Neural cell (in vitro differentiated cells): ENCODE data around the gene UQCR11. TPM values are rescaled to one million over a fixed set of nuclear protein-coding genes. Genes with fewer than 3 reads are reported as not detected.

Experiments
- H2AFZ ChIP-seq: fragments of 200-600, 300-800 bp; sonication (generic), shearing (Covaris generic); 2 replicates; pipeline ENCODE4 v1.6.0; 2014; ENCODE audit warnings: low read depth, mild to moderate bottlenecking, antibody characterized with exemption, low read length, moderate library complexity
- H3F3A ChIP-seq: fragments of 200-600 bp; shearing (Covaris generic); 2 replicates; pipeline ENCODE4 v1.6.1; 2016; ENCODE audit warnings: mild to moderate bottlenecking, moderate library complexity, mixed read lengths, antibody characterized with exemption, low read length; ENCODE audit not compliant: insufficient read depth, poor library complexity, severe bottlenecking
- H3K27ac ChIP-seq: fragments of 200-600, 300-800 bp; sonication (generic), shearing (Covaris generic); 2 replicates; pipeline ENCODE4 v1.5.1; 2014; ENCODE audit warnings: mild to moderate bottlenecking, low read length, moderate library complexity
- H3K27me3 ChIP-seq: fragments of 300-800, 200-600 bp; sonication (generic), shearing (Covaris generic); 2 replicates; pipeline ENCODE4 v1.6.0; 2014; ENCODE audit warnings: mild to moderate bottlenecking, low read depth, low read length, moderate library complexity; ENCODE audit not compliant: insufficient read depth
- H3K36me3 ChIP-seq: fragments of 300-800, 200-600 bp; sonication (generic), shearing (Covaris generic); 2 replicates; pipeline ENCODE4 v1.5.1; 2014; ENCODE audit warnings: mild to moderate bottlenecking, antibody characterized with exemption, low read length, moderate library complexity; ENCODE audit not compliant: insufficient read depth
- H3K4me2 ChIP-seq: fragments of 300-800, 200-600 bp; sonication (generic), shearing (Covaris generic); 2 replicates; pipeline ENCODE4 v1.6.0; 2014; ENCODE audit warnings: mild to moderate bottlenecking, low read length
- H3K4me3 ChIP-seq: fragments of 300-800, 200-600 bp; sonication (generic), shearing (Covaris generic); 2 replicates; pipeline ENCODE4 v1.5.1; 2014; ENCODE audit warnings: mild to moderate bottlenecking, low read length, moderate library complexity
- H3K79me2 ChIP-seq: fragments of 200-600 bp; shearing (Covaris generic); replicated peaks from 2 replicates; pipeline ENCODE4 v1.6.0; 2014; ENCODE audit warnings: mild to moderate bottlenecking, low read length, moderate library complexity; ENCODE audit not compliant: insufficient read depth
- H3K9ac ChIP-seq: fragments of 300-800, 200-600 bp; sonication (generic), shearing (Covaris generic); 2 replicates; pipeline ENCODE4 v1.6.1; 2016; ENCODE audit warnings: mild to moderate bottlenecking, low read length, mixed read lengths
- H3K9me2 ChIP-seq: fragments of 200-600 bp; shearing (Covaris generic); 2 replicates; pipeline ENCODE4 v1.6.1; 2016; ENCODE audit warnings: mild to moderate bottlenecking, low read length, mixed read lengths; ENCODE audit not compliant: insufficient read depth
- H3K9me3 ChIP-seq: fragments of 200-600, 300-800 bp; sonication (generic), shearing (Covaris generic); 2 replicates; pipeline ENCODE4 v1.6.1; 2016; ENCODE audit warnings: mild to moderate bottlenecking, mixed run types, low read length, moderate library complexity, mixed read lengths
- H4K20me1 ChIP-seq: fragments of 200-600 bp; shearing (Covaris generic); 2 replicates; pipeline ENCODE4 v1.6.1; 2016; ENCODE audit warnings: mild to moderate bottlenecking, mixed run types; ENCODE audit not compliant: insufficient read depth
- EP300 ChIP-seq: fragments of 450-650 bp; conservative IDR thresholded peaks from 2 replicates; pipeline ENCODE4 v1.6.1; 2014; ENCODE audit warnings: antibody characterized with exemption, mild to moderate bottlenecking, moderate library complexity; ENCODE audit not compliant: poor library complexity, severe bottlenecking
- EZH2 ChIP-seq: fragments of 200-600, 300-800 bp; shearing (Covaris generic), sonication (generic); IDR thresholded peaks from 2 replicates; pipeline ENCODE4 v1.6.1; 2014; ENCODE audit warnings: antibody characterized with exemption, low read length, borderline replicate concordance, mild to moderate bottlenecking; ENCODE audit not compliant: insufficient read depth, poor library complexity, severe bottlenecking
- MXI1 ChIP-seq: fragments of 450-650 bp; conservative IDR thresholded peaks from 2 replicates; pipeline ENCODE4 v1.6.1; 2014; ENCODE audit warnings: antibody characterized with exemption, mild to moderate bottlenecking; ENCODE audit not compliant: poor library complexity, severe bottlenecking
- POLR2AphosphoS5 ChIP-seq: IDR thresholded peaks from 2 replicates; pipeline ENCODE4 v1.6.1; 2012
- RAD21 ChIP-seq: fragments of 450-650 bp; conservative IDR thresholded peaks from 2 replicates; pipeline ENCODE4 v1.6.1; 2014; ENCODE audit warnings: antibody characterized with exemption, mild to moderate bottlenecking, moderate library complexity
- SMC3 ChIP-seq: fragments of 450-650 bp; conservative IDR thresholded peaks from 2 replicates; pipeline ENCODE4 v1.6.1; 2014; ENCODE audit warnings: antibody characterized with exemption, mild to moderate bottlenecking, moderate library complexity; ENCODE audit not compliant: poor library complexity
- TAF1 ChIP-seq: IDR thresholded peaks from 2 replicates; pipeline ENCODE4 v1.6.1; 2012; ENCODE audit warnings: low read depth
- polyA plus RNA-seq: library from polyadenylated mRNA; depleted of rRNA; stranded (reverse); fragments of >200 nt; gene quantifications from 2 replicates; pipeline ENCODE4 v1.2.3, GENCODE V29; 2014
- TF ChIP-seq, protein P1 (sequence below): fragments of 450-650 bp; IDR thresholded peaks from 2 replicates; pipeline ENCODE4 v1.5.1; 2014; ENCODE audit warnings: antibody characterized with exemption, mild to moderate bottlenecking, moderate library complexity; ENCODE audit not compliant: poor library complexity, severe bottlenecking
- TF ChIP-seq, protein P2 (sequence below): IDR thresholded peaks from 2 replicates; pipeline ENCODE4 v1.6.1; 2012; ENCODE audit warnings: borderline replicate concordance

Gene UQCR11
- polyA plus RNA-seq, 1 donor from 2014 or later = 204 TPM

GRCh38 chr19:1619094-1619439 is 13.8 kb upstream of the UQCR11 start:
- TF ChIP-seq RAD21 (no peak), EZH2 (no peak), TAF1 (no peak), EP300 (no peak), POLR2AphosphoS5 (no peak), SMC3 (no peak), MXI1 (no peak)
- TF ChIP-seq, protein P1, sequence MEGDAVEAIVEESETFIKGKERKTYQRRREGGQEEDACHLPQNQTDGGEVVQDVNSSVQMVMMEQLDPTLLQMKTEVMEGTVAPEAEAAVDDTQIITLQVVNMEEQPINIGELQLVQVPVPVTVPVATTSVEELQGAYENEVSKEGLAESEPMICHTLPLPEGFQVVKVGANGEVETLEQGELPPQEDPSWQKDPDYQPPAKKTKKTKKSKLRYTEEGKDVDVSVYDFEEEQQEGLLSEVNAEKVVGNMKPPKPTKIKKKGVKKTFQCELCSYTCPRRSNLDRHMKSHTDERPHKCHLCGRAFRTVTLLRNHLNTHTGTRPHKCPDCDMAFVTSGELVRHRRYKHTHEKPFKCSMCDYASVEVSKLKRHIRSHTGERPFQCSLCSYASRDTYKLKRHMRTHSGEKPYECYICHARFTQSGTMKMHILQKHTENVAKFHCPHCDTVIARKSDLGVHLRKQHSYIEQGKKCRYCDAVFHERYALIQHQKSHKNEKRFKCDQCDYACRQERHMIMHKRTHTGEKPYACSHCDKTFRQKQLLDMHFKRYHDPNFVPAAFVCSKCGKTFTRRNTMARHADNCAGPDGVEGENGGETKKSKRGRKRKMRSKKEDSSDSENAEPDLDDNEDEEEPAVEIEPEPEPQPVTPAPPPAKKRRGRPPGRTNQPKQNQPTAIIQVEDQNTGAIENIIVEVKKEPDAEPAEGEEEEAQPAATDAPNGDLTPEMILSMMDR = no peak
- TF ChIP-seq, protein P2, sequence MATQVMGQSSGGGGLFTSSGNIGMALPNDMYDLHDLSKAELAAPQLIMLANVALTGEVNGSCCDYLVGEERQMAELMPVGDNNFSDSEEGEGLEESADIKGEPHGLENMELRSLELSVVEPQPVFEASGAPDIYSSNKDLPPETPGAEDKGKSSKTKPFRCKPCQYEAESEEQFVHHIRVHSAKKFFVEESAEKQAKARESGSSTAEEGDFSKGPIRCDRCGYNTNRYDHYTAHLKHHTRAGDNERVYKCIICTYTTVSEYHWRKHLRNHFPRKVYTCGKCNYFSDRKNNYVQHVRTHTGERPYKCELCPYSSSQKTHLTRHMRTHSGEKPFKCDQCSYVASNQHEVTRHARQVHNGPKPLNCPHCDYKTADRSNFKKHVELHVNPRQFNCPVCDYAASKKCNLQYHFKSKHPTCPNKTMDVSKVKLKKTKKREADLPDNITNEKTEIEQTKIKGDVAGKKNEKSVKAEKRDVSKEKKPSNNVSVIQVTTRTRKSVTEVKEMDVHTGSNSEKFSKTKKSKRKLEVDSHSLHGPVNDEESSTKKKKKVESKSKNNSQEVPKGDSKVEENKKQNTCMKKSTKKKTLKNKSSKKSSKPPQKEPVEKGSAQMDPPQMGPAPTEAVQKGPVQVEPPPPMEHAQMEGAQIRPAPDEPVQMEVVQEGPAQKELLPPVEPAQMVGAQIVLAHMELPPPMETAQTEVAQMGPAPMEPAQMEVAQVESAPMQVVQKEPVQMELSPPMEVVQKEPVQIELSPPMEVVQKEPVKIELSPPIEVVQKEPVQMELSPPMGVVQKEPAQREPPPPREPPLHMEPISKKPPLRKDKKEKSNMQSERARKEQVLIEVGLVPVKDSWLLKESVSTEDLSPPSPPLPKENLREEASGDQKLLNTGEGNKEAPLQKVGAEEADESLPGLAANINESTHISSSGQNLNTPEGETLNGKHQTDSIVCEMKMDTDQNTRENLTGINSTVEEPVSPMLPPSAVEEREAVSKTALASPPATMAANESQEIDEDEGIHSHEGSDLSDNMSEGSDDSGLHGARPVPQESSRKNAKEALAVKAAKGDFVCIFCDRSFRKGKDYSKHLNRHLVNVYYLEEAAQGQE = no peak
- no peaks in the 10 kb centered on the region for H3K9me3 ChIP-seq
- H3K27me3 ChIP-seq = no peaks in the 10 kb centered on the region
- no peaks in the 10 kb centered on the region for H3F3A ChIP-seq
- no peak overlapping the region for H3K4me2 ChIP-seq
- H3K27ac ChIP-seq = no peak overlapping the region
- H3K9me2 ChIP-seq = no peaks in the 10 kb centered on the region
- no peaks in the 10 kb centered on the region for H3K36me3 ChIP-seq
- H2AFZ ChIP-seq = no peak overlapping the region
- H4K20me1 ChIP-seq = no peaks in the 10 kb centered on the region
- H3K4me3 ChIP-seq = no peak overlapping the region
- no peaks in the 10 kb centered on the region for H3K79me2 ChIP-seq
- H3K9ac ChIP-seq = no peak overlapping the region

DNA sequence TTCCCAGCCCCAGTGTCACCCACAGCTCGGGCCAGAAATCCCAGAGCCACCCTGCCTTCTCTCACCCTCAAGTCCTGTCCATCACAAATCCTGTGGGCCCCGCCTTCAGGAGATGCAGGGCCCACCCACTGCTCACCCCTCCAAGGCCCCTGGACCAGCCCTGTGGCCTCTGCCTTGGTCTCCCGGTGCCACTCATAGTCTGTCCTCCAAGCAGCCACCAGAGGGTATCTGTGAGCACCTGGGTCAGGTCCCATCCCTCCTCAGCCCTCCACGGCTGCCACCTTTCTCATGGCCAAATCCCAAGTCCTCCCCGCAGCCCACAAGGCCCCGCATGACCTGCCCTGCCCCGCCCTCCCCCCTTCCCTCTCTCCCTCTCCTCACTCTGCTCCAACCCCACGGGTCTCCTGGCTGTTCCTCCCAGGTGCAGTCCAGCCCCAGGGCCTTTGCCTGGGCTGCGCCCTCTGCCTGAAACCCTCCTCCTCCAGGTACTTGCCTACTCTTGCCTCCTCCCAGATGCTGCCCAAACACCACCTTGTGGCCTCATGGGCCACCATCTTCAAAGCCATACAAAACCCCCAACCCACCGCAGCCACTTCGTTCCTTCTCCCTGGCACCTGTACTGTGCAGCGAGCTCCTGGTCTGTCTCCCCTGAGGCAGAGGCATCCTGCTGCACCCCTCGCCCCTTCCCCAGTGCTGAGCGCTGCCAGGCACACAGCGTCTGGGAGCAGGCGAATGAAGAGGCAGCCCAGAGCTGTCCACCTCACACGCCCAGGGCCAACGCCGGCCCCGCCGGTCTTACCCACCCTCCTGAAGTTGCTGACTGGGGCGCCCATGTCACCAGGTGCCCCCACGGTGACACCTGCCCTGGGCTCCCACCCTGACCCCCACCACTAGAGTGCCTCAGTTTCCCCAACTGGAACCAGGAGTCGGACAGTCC is 13.2 kb upstream of the UQCR11 start:
- no peaks in the 10 kb centered on the region for H4K20me1 ChIP-seq
- no peak for TF ChIP-seq POLR2AphosphoS5
- peak; percentile 9 for TF ChIP-seq RAD21

More for the DNA sequence above, 13.2 kb upstream of the UQCR11 start:
- Histone ChIP-seq H3K9me3 (no peaks in the 10 kb centered on the region), H3K4me3 (no peak overlapping the region), H3F3A (no peaks in the 10 kb centered on the region), H3K27ac (no peak overlapping the region), H3K9ac (no peak overlapping the region), H3K36me3 (no peaks in the 10 kb centered on the region), H3K79me2 (no peaks in the 10 kb centered on the region), H2AFZ (no peak overlapping the region), H3K4me2 (no peak overlapping the region), H3K27me3 (no peaks in the 10 kb centered on the region), H3K9me2 (no peaks in the 10 kb centered on the region)
